ENCODE measurements around the gene KCNIP1. TPM values are rescaled to one million over a fixed set of nuclear protein-coding genes. Genes with fewer than 3 reads are reported as not detected.

Gene KCNIP1
- polyA plus RNA-seq, 1 donor (not counting 4 experiments of a cell fraction or from before 2014, with no cell fraction given), result not detected

DNA sequence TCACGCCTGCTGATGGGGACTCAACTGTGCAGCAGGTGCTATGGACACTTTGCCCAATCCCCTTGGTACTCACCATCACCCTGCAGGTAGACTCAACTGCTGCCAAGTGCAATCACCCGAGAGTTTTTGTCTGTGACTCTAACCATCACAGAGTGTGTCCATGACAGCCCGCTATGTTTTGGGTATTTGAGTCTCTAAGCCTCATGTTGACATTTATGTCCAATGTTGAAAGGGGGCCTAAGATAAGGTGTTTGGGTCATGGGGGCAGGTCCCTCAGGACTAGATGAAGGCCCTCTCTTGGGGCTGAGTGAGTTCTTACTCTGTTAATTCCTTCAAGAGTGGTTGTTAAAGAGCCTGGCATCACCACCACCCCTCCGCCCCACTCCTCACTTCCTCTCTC lies 235.6 kb downstream of the KCNIP1 start:
- no peaks in the 10 kb centered on the region for H3K27me3 ChIP-seq (ENCODE audit: control insufficient read depth, extremely low read depth, insufficient read depth, low read length)
- H3K9me3 ChIP-seq (ENCODE audit: control insufficient read depth, low read depth, low read length), result no peaks in the 10 kb centered on the region
- no peaks in the 10 kb centered on the region for H3K36me3 ChIP-seq (ENCODE audit: control insufficient read depth in 2 of 2, extremely low read depth in 1 of 2, insufficient read depth in 2 of 2, low read length in 2 of 2)
- no peak overlapping the region for H3K4me2 ChIP-seq (ENCODE audit: control insufficient read depth, extremely low read depth, insufficient read depth, low read depth, low read length)
- no peaks in the 10 kb centered on the region for H3K9me1 ChIP-seq (ENCODE audit: control insufficient read depth, extremely low read depth, insufficient read depth, low read length)
- no peak overlapping the region for H3K27ac ChIP-seq (ENCODE audit: control insufficient read depth, insufficient read depth, low read length)
- no peaks in the 10 kb centered on the region for H3K79me2 ChIP-seq (ENCODE audit: control insufficient read depth, insufficient read depth, low read length)
- no peak overlapping the region for H2AFZ ChIP-seq (ENCODE audit: control insufficient read depth, low read length)
- H3K9ac ChIP-seq (ENCODE audit: control insufficient read depth, extremely low read depth, insufficient read depth, low read length), result no peak overlapping the region
- FAIRE-seq (no peak), DNase-seq (ENCODE audit: low read depth, low spot score) (no peak)
- TF ChIP-seq, protein P1, sequence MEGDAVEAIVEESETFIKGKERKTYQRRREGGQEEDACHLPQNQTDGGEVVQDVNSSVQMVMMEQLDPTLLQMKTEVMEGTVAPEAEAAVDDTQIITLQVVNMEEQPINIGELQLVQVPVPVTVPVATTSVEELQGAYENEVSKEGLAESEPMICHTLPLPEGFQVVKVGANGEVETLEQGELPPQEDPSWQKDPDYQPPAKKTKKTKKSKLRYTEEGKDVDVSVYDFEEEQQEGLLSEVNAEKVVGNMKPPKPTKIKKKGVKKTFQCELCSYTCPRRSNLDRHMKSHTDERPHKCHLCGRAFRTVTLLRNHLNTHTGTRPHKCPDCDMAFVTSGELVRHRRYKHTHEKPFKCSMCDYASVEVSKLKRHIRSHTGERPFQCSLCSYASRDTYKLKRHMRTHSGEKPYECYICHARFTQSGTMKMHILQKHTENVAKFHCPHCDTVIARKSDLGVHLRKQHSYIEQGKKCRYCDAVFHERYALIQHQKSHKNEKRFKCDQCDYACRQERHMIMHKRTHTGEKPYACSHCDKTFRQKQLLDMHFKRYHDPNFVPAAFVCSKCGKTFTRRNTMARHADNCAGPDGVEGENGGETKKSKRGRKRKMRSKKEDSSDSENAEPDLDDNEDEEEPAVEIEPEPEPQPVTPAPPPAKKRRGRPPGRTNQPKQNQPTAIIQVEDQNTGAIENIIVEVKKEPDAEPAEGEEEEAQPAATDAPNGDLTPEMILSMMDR (optimal IDR thresholded peaks at IDR 0.05 in 1 of 3, IDR thresholded peaks at IDR 0.05 in 1 of 3, conservative IDR thresholded peaks at IDR 0.05 in 1 of 3; ENCODE audit: extremely low read depth in 1 of 3, insufficient read depth in 2 of 3, low read length in 3 of 3), result no peak
- no peak for TF ChIP-seq EZH2 (IDR thresholded peaks at IDR 0.05; ENCODE audit: low read length)
- dilution Hi-C loops (cut with MboI; ENCODE audit: extremely low pct_ligation_motif_present, low sequenced_read_pairs), result no loop called here
- no peak overlapping the region for H3K4me3 ChIP-seq (ENCODE audit: control insufficient read depth in 2 of 3, extremely low read depth in 1 of 3, insufficient read depth in 2 of 3, low read depth in 1 of 3, low read length in 3 of 3)
- H3K4me1 ChIP-seq (ENCODE audit: control insufficient read depth, extremely low read depth, insufficient read depth, low read length), result no peaks in the 10 kb centered on the region
- no peaks in the 10 kb centered on the region for H4K20me1 ChIP-seq (ENCODE audit: control insufficient read depth, extremely low read depth, insufficient read depth, low read length)

DNA sequence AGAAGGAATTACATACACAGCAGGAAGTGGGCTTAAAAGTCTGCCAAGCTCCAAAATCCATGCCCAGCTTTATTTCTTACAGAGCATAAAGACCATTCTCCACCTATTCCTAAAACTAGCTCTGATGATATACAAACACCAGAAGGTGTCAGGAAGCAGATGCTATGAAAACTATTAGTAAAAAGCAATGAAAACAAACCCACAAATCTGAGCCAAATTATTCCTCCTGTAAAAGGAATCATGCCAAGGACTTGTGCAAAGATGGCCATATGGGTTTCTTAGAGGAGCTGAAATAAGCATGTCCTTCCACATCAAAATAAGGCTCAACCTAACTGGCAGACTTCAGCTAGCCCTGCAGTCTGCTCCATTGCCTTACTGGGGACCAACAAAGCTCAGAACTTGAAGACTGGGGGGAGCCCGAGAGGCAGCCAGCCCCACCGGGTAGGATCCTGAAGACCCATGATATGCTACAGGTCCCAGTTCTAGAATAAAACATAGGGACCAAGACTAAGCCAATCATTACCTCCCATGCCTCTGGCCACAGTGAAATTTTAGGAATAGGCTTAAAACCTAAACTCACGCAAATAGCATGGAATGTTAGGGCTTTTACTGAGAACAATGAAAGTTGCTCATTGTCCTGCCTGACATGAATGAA lies 236.9 kb downstream of the KCNIP1 start:
- H3K9me3 ChIP-seq (ENCODE audit: control insufficient read depth, low read depth, low read length), result no peaks in the 10 kb centered on the region
- no peak overlapping the region for H3K4me3 ChIP-seq (ENCODE audit: control insufficient read depth in 2 of 3, extremely low read depth in 1 of 3, insufficient read depth in 2 of 3, low read depth in 1 of 3, low read length in 3 of 3)
- no peak for FAIRE-seq
- dilution Hi-C loops (cut with MboI; ENCODE audit: extremely low pct_ligation_motif_present, low sequenced_read_pairs), result no loop called here
- no peaks in the 10 kb centered on the region for H3K9me1 ChIP-seq (ENCODE audit: control insufficient read depth, extremely low read depth, insufficient read depth, low read length)
- H3K4me1 ChIP-seq (ENCODE audit: control insufficient read depth, extremely low read depth, insufficient read depth, low read length), result peaks cover 9% of the 10 kb centered on the region
- no peak overlapping the region for H3K27ac ChIP-seq (ENCODE audit: control insufficient read depth, insufficient read depth, low read length)
- no peak for DNase-seq (ENCODE audit: low read depth, low spot score)
- H2AFZ ChIP-seq (ENCODE audit: control insufficient read depth, low read length), result no peak overlapping the region
- H3K27me3 ChIP-seq (ENCODE audit: control insufficient read depth, extremely low read depth, insufficient read depth, low read length), result no peaks in the 10 kb centered on the region
- no peaks in the 10 kb centered on the region for H3K36me3 ChIP-seq (ENCODE audit: control insufficient read depth in 2 of 2, extremely low read depth in 1 of 2, insufficient read depth in 2 of 2, low read length in 2 of 2)
- TF ChIP-seq, protein P1 (optimal IDR thresholded peaks at IDR 0.05 in 1 of 3, IDR thresholded peaks at IDR 0.05 in 1 of 3, conservative IDR thresholded peaks at IDR 0.05 in 1 of 3; ENCODE audit: extremely low read depth in 1 of 3, insufficient read depth in 2 of 3, low read length in 3 of 3), result no peak
- TF ChIP-seq EZH2 (IDR thresholded peaks at IDR 0.05; ENCODE audit: low read length), result no peak
- H3K79me2 ChIP-seq (ENCODE audit: control insufficient read depth, insufficient read depth, low read length), result no peaks in the 10 kb centered on the region
- H3K9ac ChIP-seq (ENCODE audit: control insufficient read depth, extremely low read depth, insufficient read depth, low read length), result no peak overlapping the region
- H3K4me2 ChIP-seq (ENCODE audit: control insufficient read depth, extremely low read depth, insufficient read depth, low read depth, low read length), result no peak overlapping the region
- H4K20me1 ChIP-seq (ENCODE audit: control insufficient read depth, extremely low read depth, insufficient read depth, low read length), result no peaks in the 10 kb centered on the region

Data from keratinocyte (primary cell).